Natural killer cell treated with Interleukin-12 subunit alpha and Interleukin-12 subunit beta and Interleukin-15 and Interleukin-18, amount 100 ng/mL, for 72 hours (primary cell): ENCODE measurements around the gene PLA2G6. TPM values are rescaled to one million over a fixed set of nuclear protein-coding genes. Genes with fewer than 3 reads are reported as not detected.

Source experiments
- ATAC-seq, 2 donors: fragments of 150-1000 bp; cut with Tn5 transposase in 1 of 2; sonication (Bioruptor Pico), chemical (Tn5 transposase) in 1 of 2; 2 replicates each; pipeline ENCODE4 v1.10.0; 2021
- DNase-seq: peaks from one replicate; pipeline ENCODE4 v3.0.0; 2022; ENCODE audit warnings: low spot score
- H3K27ac Mint-ChIP-seq, 2 donors: 1 replicate in 1 of 2; 2 replicates in 1 of 2; pipeline ENCODE4 v1.8.0; 2022; ENCODE audit warnings: mixed read lengths in 2 of 2, mild to moderate bottlenecking in 1 of 2, moderate library complexity in 1 of 2
- H3K27me3 Mint-ChIP-seq, 2 donors: 1 replicate in 1 of 2; 2 replicates in 1 of 2; pipeline ENCODE4 v1.8.0; 2022; ENCODE audit warnings: mixed read lengths in 2 of 2
- H3K36me3 Mint-ChIP-seq: one replicate; pipeline ENCODE4 v1.8.0; 2022; ENCODE audit warnings: mixed read lengths
- H3K4me1 Mint-ChIP-seq, 2 donors: 1 replicate in 1 of 2; 2 replicates in 1 of 2; pipeline ENCODE4 v1.8.0; 2022; ENCODE audit warnings: low read depth in 2 of 2, mixed read lengths in 2 of 2, mild to moderate bottlenecking in 1 of 2
- H3K4me3 Mint-ChIP-seq: one replicate; pipeline ENCODE4 v1.8.0; 2022; ENCODE audit warnings: mixed read lengths
- H3K9me3 Mint-ChIP-seq: 2 replicates; pipeline ENCODE4 v1.8.0; 2022; ENCODE audit warnings: mixed read lengths
- total RNA-seq, 2 donors: library from RNA; stranded (reverse); gene quantifications; one replicate each; pipeline ENCODE4 v1.2.3, GENCODE V29; 2022

PLA2G6 gene
- total RNA-seq, 2 donors from 2014 or later = 24.5 to 40.1 TPM

DNA sequence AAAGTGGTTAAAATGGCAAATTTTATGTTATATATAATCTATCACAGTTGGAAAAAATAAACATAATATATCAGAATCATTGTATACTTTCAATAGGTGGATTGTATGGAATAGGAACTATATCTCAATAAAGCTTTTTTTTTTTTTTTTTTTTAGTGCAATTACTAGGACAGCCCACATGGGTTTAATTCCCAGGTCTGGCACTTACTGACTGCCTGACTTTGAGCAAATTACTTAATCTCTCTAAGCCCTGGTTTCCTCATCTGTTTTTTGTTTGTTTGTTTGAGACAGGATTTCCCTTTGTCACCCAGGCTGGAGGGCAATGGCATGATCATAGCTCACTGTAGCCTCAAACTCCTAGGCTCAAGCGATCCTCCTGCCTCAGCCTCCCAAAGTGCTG, 45.0 kb downstream of the PLA2G6 start:
- DNase-seq = no peak
- no peak for ATAC-seq
- Mint-ChIP-seq H3K27ac (no peak overlapping the region), H3K4me3 (no peak overlapping the region), H3K36me3 (no peaks in the 10 kb centered on the region), H3K27me3 (no peaks in the 10 kb centered on the region), H3K4me1 (peaks cover 8 to 18% of the 10 kb centered on the region in 2 donors), H3K9me3 (no peaks in the 10 kb centered on the region)

GRCh38 chr22:38135133-38135706, 46.4 kb downstream of the PLA2G6 start:
- Mint-ChIP-seq H3K27ac (peak overlapping the region in 1 of 2 donors; percentile 58), H3K4me3 (no peak overlapping the region), H3K4me1 (peaks cover 4 to 14% of the 10 kb centered on the region in 2 donors), H3K9me3 (no peaks in the 10 kb centered on the region), H3K27me3 (no peaks in the 10 kb centered on the region), H3K36me3 (no peaks in the 10 kb centered on the region)
- ATAC-seq (peak; percentile 68), DNase-seq (no peak)

DNA sequence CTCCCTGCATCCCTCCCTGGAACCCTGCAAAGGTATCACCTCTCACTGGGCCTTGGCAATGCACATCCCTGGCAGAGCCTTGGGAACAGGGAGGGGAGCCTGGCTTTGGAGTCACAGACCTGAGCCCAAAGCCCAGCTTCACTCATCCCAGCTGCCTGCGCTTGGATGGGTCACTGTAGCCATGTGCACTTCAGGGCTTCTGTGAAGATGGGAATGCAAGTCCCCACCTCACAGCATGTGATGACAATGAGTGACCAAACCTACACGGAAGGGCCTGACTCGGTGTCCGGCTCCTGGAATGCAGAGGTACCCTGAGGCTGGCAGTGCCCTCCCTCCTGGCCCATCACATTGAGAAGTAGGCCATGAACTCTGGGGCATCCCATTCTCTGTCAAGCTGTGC, 48.3 kb downstream of the PLA2G6 start:
- H3K27ac Mint-ChIP-seq = no peak overlapping the region

DNA sequence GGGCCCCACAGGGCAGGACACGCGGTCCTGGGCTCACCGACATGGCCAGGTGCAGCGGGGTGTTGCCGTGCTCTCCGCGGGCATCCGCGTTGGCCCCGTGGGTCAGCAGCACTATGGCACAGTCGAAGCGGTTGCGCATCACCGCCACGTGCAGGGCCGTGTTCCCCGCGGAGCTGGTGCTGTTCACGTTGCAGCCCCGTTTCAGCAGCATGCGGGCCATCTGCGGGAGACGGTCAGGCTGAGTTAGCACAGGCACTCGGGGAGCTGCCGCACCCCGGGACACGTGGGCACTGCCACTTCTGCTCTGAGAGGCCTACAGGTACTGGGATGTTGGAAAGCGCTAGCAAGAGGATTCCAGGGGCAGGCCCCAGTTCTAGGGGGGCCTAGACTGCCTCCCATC, 48.8 kb downstream of the PLA2G6 start:
- H3K4me1 Mint-ChIP-seq = peaks cover 4 to 14% of the 10 kb centered on the region in 2 donors
- ATAC-seq (no peak), DNase-seq (no peak)
- H3K36me3 Mint-ChIP-seq = no peaks in the 10 kb centered on the region
- no peak overlapping the region for H3K4me3 Mint-ChIP-seq
- H3K27ac Mint-ChIP-seq = no peak overlapping the region
- no peaks in the 10 kb centered on the region for H3K27me3 Mint-ChIP-seq
- H3K9me3 Mint-ChIP-seq = no peaks in the 10 kb centered on the region

More for the DNA sequence above, 48.3 kb downstream of the PLA2G6 start:
- ATAC-seq = no peak
- no peak for DNase-seq
- Mint-ChIP-seq H3K36me3 (no peaks in the 10 kb centered on the region), H3K27me3 (no peaks in the 10 kb centered on the region), H3K4me3 (no peak overlapping the region), H3K4me1 (peaks cover 4 to 14% of the 10 kb centered on the region in 2 donors), H3K9me3 (no peaks in the 10 kb centered on the region)

GRCh38 chr22:38132136-38132535, 49.5 kb downstream of the PLA2G6 start:
- Mint-ChIP-seq H3K27me3 (no peaks in the 10 kb centered on the region), H3K9me3 (no peaks in the 10 kb centered on the region), H3K36me3 (no peaks in the 10 kb centered on the region), H3K27ac (no peak overlapping the region), H3K4me3 (no peak overlapping the region), H3K4me1 (peaks cover 4 to 14% of the 10 kb centered on the region in 2 donors)
- DNase-seq (no peak), ATAC-seq (no peak)

GRCh38 chr22:38131399-38131798, 50.2 kb downstream of the PLA2G6 start:
- H3K27me3 Mint-ChIP-seq = no peaks in the 10 kb centered on the region
- ATAC-seq (no peak), DNase-seq (no peak)
- H3K4me1 Mint-ChIP-seq = peaks cover 4 to 11% of the 10 kb centered on the region in 2 donors
- no peak overlapping the region for H3K27ac Mint-ChIP-seq
- H3K36me3 Mint-ChIP-seq = no peaks in the 10 kb centered on the region
- no peak overlapping the region for H3K4me3 Mint-ChIP-seq
- no peaks in the 10 kb centered on the region for H3K9me3 Mint-ChIP-seq

- no peak overlapping the region for H3K27ac Mint-ChIP-seq
- H3K4me3 Mint-ChIP-seq = no peak overlapping the region
- no peaks in the 10 kb centered on the region for H3K9me3 Mint-ChIP-seq
Observed at GRCh38 chr22:38129856-38130255, 51.8 kb downstream of the PLA2G6 start.

GRCh38 chr22:38129021-38129420, 52.6 kb downstream of the PLA2G6 start:
- Mint-ChIP-seq H3K27ac (no peak overlapping the region), H3K4me3 (no peak overlapping the region), H3K9me3 (no peaks in the 10 kb centered on the region), H3K36me3 (no peaks in the 10 kb centered on the region), H3K4me1 (peaks cover 0 to 7% of the 10 kb centered on the region in 2 donors), H3K27me3 (no peaks in the 10 kb centered on the region)
- ATAC-seq (no peak), DNase-seq (no peak)

More at GRCh38 chr22:38129856-38130255, 51.8 kb downstream of the PLA2G6 start:
- H3K36me3 Mint-ChIP-seq = no peaks in the 10 kb centered on the region
- peaks cover 0 to 4% of the 10 kb centered on the region in 2 donors for H3K4me1 Mint-ChIP-seq
- H3K27me3 Mint-ChIP-seq = no peaks in the 10 kb centered on the region
- no peak for DNase-seq
- ATAC-seq = no peak

DNA sequence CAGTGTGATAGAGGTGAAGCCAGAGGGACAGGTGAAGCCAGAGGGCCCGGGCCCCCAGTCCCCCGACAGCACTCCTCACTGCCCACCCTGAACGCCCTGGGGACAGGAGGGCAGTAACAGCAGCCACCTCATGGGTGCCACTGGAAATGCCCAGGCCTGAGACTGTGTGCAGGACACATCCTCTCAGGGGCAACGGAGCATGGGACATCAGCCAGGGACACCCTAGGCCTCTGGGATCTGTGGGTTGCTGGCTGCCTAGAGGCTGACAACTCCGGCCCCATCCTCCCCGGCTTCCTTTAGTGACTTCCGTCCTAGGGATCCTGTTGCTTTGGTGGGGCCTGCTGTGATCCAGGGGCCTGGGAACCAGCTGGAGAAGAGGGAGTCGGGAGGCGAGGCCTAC, 53.8 kb downstream of the PLA2G6 start:
- DNase-seq (no peak), ATAC-seq (no peak)
- H3K4me3 Mint-ChIP-seq = no peak overlapping the region
- H3K4me1 Mint-ChIP-seq = peaks cover 0 to 7% of the 10 kb centered on the region in 2 donors
- H3K36me3 Mint-ChIP-seq = no peaks in the 10 kb centered on the region
- H3K27me3 Mint-ChIP-seq = no peaks in the 10 kb centered on the region
- H3K9me3 Mint-ChIP-seq = no peaks in the 10 kb centered on the region
- H3K27ac Mint-ChIP-seq = no peak overlapping the region

DNA sequence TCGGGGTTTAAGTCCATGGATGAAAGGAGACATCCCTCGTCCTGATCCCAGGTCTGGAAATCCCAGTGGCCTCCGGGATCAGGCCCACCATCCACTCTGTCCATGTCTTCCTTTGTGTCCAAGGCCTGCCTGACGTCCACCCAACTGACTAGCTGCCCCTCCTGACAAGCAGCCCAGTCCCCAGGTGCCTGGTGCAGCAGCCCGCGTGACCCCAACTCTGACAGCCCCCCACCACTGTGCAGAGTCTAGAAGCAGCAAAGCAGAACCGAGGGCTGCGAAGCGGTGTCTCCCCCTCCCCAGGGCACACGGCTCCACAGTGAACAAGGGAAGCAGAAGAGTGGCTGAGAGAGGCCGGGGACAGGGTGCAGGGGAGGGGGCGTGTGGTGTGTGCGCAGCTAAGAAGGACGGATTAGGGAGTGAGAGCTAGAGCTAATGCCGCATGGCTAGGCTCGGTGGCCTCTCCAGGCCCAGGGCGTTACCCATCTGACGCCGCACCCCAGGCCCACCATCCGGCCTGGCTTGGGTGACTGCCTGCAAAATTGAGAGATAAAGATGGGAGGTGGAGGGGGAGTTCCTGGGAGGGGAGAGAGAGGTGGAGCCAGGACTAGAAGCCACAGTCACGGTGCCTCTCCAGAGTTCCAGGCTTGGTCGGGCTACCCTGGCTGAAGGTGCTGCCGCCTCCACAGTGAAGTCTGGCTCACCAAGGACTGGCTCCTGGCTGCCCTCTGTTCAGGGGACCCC, 54.5 kb downstream of the PLA2G6 start:
- Mint-ChIP-seq H3K4me3 (no peak overlapping the region), H3K9me3 (no peaks in the 10 kb centered on the region), H3K27ac (peak overlapping the region in 1 of 2 donors; percentile 28), H3K36me3 (no peaks in the 10 kb centered on the region), H3K27me3 (no peaks in the 10 kb centered on the region), H3K4me1 (peaks cover 0 to 7% of the 10 kb centered on the region in 2 donors)
- ATAC-seq (no peak), DNase-seq (peak; percentile 25)

DNA sequence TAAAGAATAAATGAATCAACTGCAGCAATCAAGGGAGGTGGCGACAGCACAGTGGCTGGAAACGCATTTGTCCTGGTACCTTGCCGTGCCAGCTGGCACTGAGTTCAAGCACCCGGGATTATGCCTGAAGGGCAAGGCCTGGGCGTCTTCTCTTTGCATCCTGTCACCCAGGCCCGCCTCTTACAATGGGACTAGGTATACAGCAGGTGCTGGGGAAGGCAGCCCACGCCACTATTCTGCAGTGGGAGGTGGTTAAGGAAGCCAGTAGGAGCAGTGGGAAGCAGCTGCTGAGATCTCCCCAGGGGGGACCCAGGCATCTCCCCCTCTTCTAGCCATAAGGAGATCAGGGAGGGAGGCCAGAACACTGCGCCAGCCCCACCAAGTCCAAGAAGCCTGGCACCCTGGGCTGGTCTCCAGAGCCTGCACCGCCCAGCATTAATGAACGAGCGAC, 55.9 kb downstream of the PLA2G6 start:
- no peaks in the 10 kb centered on the region for H3K36me3 Mint-ChIP-seq
- no peak for DNase-seq
- no peak overlapping the region for H3K4me3 Mint-ChIP-seq
- peaks cover 0 to 7% of the 10 kb centered on the region in 2 donors for H3K4me1 Mint-ChIP-seq
- no peak overlapping the region for H3K27ac Mint-ChIP-seq
- no peaks in the 10 kb centered on the region for H3K27me3 Mint-ChIP-seq
- no peaks in the 10 kb centered on the region for H3K9me3 Mint-ChIP-seq
- no peak for ATAC-seq

DNA sequence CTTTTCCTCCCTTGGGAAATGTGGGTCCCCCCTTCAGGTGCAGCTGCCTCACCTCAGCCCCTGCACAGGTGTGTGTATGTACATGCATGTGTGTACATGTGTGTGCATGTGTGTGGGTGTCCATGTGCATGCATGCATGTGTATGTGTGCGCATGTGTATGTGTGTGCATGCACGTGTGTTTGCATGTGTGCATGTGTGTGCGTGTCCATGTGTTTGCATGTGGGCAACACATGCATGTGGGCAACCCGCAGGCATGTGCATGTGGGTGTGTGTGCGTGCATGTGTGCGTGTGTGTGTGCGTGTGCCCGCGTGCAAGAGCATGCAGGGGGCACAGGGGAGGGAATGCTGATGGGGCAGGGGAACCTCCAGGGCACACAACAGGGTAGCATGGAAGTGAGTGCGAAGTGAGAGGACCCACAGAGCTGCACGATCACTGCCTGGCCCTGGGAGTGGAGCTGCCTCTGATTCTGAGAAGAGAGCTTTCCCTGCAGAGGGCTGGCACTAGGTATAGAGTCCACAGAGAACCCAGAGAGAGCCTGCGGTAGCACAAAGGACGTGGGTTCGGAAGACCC, 56.5 kb downstream of the PLA2G6 start:
- peaks cover 0 to 7% of the 10 kb centered on the region in 2 donors for H3K4me1 Mint-ChIP-seq
- DNase-seq (no peak), ATAC-seq (no peak)
- H3K36me3 Mint-ChIP-seq = no peaks in the 10 kb centered on the region
- H3K27me3 Mint-ChIP-seq = no peaks in the 10 kb centered on the region
- H3K4me3 Mint-ChIP-seq = no peak overlapping the region
- H3K27ac Mint-ChIP-seq = no peak overlapping the region
- no peaks in the 10 kb centered on the region for H3K9me3 Mint-ChIP-seq

- H3K9me3 Mint-ChIP-seq = no peaks in the 10 kb centered on the region
- H3K4me3 Mint-ChIP-seq = no peak overlapping the region
- H3K36me3 Mint-ChIP-seq = no peaks in the 10 kb centered on the region
- H3K27me3 Mint-ChIP-seq = no peaks in the 10 kb centered on the region
- H3K27ac Mint-ChIP-seq = no peak overlapping the region
- ATAC-seq = no peak
- no peak for DNase-seq
- H3K4me1 Mint-ChIP-seq = peaks cover 0 to 7% of the 10 kb centered on the region in 2 donors
Observed at GRCh38 chr22:38124236-38124974, 57.2 kb downstream of the PLA2G6 start.

- H3K4me1 Mint-ChIP-seq = peaks cover 0 to 7% of the 10 kb centered on the region in 2 donors
- ATAC-seq = no peak
- H3K36me3 Mint-ChIP-seq = no peaks in the 10 kb centered on the region
- H3K9me3 Mint-ChIP-seq = no peaks in the 10 kb centered on the region
- H3K4me3 Mint-ChIP-seq = no peak overlapping the region
- H3K27me3 Mint-ChIP-seq = no peaks in the 10 kb centered on the region
- no peak for DNase-seq
- no peak overlapping the region for H3K27ac Mint-ChIP-seq
Observed at GRCh38 chr22:38122616-38123015, 59.0 kb downstream of the PLA2G6 start.
